Raji (cell line): Measurements from ENCODE around the gene HIP1.

Experiments
- POLR2A ChIP-seq: IDR thresholded peaks from 2 replicates; pipeline ENCODE4 v1.6.1; 2011; ENCODE audit warnings: low read depth, low read length, control low read depth; ENCODE audit not compliant: insufficient read depth

Gene HIP1

GRCh38 chr7:75738604-75738974, at the start of gene HIP1:
Gene HIP1, minus strand, starts transcription at chr7:75738941. Its CDS starts 21 bp downstream, at chr7:75738920.
- peak; percentile 49 for TF ChIP-seq POLR2A

- no peak for TF ChIP-seq POLR2A
Measured at GRCh38 chr7:75776295-75776971, 37.7 kb upstream of the HIP1 start.

- no peak for TF ChIP-seq POLR2A
Measured at GRCh38 chr7:75772081-75773077, 33.6 kb upstream of the HIP1 start, which contains the start of gene CCL26. Gene CCL26, minus strand, starts transcription at chr7:75772211. Its CDS starts 35 bp downstream, at chr7:75772176.

- TF ChIP-seq POLR2A, result no peak
Measured at GRCh38 chr7:75771224-75771623, 32.5 kb upstream of the HIP1 start.

- TF ChIP-seq POLR2A, result no peak
Measured at GRCh38 chr7:75762350-75762917, 23.7 kb upstream of the HIP1 start.

- no peak for TF ChIP-seq POLR2A
Measured at GRCh38 chr7:75758491-75758890, 19.8 kb upstream of the HIP1 start.

- TF ChIP-seq POLR2A, result no peak
Measured at GRCh38 chr7:75757860-75758259, 19.1 kb upstream of the HIP1 start.

GRCh38 chr7:75756991-75757676, 18.4 kb upstream of the HIP1 start:
- TF ChIP-seq POLR2A, result no peak

GRCh38 chr7:75756206-75756990, 17.7 kb upstream of the HIP1 start:
- TF ChIP-seq POLR2A, result no peak

- no peak for TF ChIP-seq POLR2A
Measured at GRCh38 chr7:75743455-75743859, 4.7 kb upstream of the HIP1 start.

- 0 out of 2 replicates have a peak, but pooled peaks have one; percentile 23 for TF ChIP-seq POLR2A
Measured at GRCh38 chr7:75740846-75741497, 2.2 kb upstream of the HIP1 start.

- TF ChIP-seq POLR2A, result no peak
Measured at GRCh38 chr7:75739796-75740672, 1.3 kb upstream of the HIP1 start.
